ENCODE results near the gene SGIP1. TPM values are rescaled to one million over a fixed set of nuclear protein-coding genes. Genes with fewer than 3 reads are reported as not detected.
"Not testable (repeated sequence)": the region's sequence is repeated elsewhere in the genome, so short reads cannot be mapped to it uniquely, and the experiment has no call there.

The SGIP1 gene
- total RNA-seq, 1 donor from 2014 or later, result 34.1 TPM

DNA sequence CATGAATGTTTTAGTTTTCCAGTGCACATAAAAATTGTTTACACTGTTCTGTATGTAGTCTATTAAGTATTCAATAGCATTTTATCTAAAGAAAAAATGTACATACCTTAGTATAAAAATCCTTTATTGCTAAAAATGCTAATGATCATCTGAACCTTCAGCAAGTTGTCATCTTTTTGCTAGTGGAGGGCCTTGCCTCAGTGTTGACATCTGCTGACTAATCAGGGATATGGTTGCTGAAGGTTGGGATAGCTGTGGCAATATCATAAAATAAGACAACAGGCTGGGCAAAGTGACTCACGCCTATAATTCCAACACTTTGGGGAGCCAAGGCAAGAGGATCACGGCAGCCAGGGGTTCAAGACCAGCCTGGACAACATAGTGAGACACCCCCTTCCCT lies 227.3 kb downstream of the SGIP1 start:
- DNase-seq (ENCODE audit: low read depth in 2 of 2), result peak in 1 of 2 donors; percentile 41

DNA sequence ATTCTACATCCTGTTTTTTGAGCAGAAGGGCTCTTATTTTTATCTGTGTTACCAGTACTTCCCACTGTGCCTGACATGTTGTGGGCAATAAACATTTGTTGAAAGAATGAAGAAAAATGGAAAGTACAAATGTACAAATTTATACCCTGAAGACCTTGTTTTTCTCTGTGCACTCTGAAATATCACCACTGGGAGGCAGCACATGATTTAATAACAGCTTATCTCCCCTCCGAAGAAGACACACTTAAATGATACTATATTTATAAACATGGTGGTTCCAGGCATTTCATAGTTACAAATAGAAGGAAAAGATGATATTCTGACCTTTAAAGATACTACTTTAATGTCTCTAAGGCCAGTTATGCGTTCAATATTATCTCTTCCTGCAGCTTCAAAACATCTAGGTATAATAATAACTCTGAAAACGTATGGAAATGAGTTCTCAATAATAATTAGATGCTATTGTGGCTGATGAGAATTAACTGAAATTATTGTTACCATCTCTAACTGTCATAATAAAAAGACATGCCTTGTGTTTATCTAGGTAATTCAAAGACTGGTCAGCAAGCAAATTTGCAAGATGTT lies 231.1 kb downstream of the SGIP1 start:
- DNase-seq (ENCODE audit: low read depth in 2 of 2), result peak; percentile 69 to 81

DNA sequence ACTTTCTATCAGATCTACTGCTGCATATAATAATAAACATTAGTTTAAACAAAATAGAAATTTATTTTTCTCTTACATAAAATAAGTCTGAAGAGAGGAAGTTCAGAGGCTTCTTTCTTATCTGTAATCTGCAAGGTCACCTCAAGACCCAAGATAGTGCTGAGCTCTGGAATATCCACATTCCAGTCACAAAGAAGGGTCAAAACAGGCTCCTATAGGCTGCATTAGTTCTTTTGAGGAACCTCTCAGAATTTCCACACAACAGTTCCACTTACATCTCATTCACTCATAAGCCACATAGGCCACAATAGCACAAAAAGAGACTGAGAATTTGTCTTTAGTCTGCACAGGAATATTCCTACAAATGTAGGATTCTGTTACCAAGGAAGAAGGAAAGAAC lies 233.7 kb downstream of the SGIP1 start:
- no peak for DNase-seq (ENCODE audit: low read depth in 2 of 2)

DNA sequence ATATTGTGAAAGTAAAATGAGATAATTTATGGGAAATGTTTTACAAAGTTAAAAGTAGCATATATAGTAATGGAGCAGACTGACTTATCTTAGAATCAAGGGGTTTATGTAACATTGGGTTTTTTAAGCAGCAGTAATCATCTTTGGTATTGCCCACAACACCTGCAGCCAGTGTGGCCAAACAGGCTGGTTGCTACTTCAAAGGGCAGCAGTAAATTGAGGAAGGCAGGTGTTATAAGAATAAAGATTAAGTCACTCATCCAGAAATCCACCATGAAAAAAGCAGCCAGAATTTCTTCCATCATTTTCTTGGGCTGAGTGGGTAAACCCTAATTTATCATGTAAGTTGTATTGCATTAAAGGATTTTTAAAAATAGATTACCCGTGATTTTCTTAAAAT lies 235.0 kb downstream of the SGIP1 start:
- no peak for DNase-seq (ENCODE audit: low read depth in 2 of 2)

DNA sequence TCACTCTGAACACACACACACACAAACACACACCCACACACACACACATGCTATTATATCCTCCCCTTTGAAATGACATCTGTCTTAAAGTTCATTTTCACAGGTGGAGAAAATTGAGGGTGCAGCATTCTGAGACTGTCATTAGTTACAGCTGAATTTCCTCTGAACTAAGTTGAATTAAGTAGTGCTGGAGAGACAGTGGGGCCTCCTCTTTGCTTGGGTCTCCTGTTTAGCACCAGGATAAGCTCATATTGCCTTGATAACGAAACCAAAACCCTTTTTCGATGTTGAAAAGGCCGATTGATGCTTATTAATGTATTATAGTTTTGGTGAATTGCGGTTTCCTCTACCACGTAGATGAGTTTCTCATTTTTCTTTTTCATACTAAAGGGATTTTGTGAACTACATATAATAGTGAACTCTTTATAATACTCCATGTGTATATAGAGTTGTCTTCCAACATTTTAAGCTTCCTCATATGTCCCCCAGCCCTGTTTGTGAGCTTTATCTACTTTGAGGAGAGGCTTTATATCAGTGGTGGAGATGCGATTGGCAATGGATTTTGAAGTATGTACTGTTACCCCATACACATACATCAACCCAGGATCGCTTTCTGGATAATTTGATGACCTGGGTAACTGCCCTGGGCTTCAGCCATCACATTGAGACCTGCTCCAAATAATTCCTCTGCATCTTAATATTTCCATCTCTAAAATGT lies 235.7 kb downstream of the SGIP1 start:
- no peak for DNase-seq (ENCODE audit: low read depth in 2 of 2)

DNA sequence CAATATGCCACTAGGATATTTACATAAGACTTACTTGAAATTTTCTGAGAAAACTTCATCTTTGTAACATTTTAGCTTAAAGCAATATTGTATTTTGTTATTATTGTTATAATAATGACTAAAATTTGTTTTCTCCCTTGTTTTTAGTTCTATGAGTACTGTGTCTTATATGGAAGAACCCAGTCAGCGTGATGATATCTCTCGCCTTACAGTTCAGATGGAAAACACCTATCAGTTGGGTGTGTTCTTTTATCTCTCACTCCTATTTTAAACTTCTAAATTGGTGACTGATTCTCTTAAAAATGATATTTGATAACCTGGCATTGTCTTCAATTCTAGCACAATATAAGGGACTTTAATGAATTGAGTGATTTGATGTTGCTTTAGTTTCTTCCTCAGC lies 236.3 kb downstream of the SGIP1 start:
- no peak for DNase-seq (ENCODE audit: low read depth in 2 of 2)

DNA sequence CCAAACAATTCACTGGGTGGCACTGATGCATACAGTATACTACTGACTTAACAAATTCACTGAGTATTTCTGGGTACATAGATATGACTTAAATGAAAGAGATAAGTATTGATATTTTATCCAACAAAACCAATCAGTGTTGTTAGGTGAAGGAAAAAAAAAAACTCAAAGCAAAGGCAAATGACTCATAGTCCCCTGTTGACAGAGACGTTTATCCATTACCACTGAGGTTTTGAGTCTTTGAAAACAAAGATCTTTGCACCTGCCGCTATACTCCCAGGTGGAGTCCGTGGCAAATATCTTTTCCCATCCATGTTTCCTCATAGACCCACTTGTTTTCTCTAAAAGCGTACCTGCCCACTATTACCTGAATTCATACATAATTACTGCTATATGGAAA lies 236.7 kb downstream of the SGIP1 start:
- no peak for DNase-seq (ENCODE audit: low read depth in 2 of 2)

DNA sequence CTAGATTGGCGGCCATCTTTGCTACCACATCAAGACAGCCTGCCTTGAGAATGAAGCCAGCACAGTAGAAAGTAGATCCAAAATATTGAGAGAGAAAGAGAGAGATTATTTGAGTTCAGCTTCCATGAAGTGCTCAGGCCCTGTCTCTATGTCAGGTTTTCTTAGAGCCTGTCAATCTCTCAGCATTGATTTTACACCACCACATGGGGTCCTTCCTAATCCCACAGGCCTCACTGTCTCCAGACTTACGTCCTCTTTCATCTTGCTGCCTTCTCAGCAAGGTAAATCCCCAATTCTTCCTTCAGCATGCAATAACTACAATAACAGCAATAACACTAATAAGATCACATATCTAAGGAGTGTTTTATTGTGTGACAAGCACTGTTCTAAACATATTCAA lies 239.3 kb downstream of the SGIP1 start:
- DNase-seq (ENCODE audit: low read depth in 2 of 2), result no peak

DNA sequence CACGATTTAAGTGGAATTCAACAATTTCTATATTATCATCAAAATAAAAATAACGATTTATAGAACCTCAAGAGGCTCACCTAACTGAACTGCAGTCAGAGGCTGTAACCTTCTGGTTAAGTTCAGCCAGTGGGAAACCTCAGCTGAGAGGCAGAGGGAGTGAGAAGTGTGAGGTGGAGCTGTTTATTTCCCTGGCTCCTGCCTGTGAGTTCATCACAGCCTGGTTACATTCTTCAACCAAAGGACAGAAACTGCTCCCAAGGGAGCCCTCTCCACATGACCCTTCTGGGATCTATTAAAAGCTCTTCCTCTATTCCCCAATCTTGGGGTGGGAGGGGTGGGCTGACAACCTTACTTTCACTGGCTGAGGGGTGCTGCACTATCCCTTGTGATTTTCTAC lies 240.5 kb downstream of the SGIP1 start:
- DNase-seq (ENCODE audit: low read depth in 2 of 2), result no peak

DNA sequence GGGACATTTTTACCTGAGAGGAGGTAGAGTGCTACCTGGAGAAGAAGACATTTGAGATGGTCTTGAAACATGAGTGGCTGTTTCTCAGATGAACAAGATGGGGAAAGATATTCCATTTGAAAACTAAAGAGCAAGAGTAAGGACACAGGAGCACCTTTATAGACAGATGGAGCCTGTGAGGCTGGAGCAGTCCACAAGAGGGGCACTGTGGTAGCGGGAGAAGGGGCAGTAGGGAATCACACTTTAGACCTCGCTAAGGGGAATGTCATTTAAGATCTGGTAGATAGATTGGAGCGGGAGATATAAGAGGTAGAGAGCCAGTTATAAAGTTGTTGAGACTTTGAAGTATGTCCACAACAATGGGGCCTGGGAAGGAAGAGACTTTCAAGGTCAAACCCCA lies 241.7 kb downstream of the SGIP1 start:
- no peak for DNase-seq (ENCODE audit: low read depth in 2 of 2)

DNA sequence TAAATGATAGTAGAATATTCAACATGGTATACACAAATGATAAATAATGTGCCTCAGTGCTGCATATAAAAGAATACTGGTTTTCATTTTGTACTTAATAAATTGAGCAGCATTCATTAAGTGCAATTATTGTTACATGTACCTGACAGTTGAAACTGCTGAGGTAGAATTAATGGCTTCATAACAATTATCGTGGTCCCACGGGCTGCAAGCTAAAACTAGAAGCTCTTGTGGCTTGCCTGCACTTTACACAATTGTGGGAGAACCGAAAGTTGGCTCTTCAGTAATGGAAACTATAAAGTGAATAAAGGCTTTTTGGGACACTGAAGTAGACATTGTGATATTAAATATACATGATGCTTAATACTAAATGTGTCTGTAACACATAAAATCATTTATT lies 243.9 kb downstream of the SGIP1 start:
- DNase-seq (ENCODE audit: low read depth in 2 of 2), result no peak

DNA sequence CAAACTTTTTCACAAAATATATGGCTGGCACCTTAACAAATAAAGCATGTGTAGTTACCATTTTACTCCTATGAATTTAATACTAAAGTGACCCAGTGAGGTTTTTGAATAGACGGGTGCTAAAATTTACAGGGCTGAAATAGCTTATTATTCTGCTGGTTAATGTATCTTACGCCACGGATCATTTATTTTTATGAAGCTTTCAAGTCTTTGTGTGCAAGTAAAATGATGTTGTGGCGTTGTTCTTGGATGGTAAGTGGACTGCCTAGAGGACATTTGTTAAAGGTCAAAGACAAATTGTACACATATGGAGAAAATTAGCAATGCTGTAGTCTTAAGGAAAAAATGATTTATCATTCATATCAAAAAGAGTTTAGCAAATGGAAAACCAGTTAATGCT lies 244.3 kb downstream of the SGIP1 start:
- DNase-seq (ENCODE audit: low read depth in 2 of 2), result no peak

DNA sequence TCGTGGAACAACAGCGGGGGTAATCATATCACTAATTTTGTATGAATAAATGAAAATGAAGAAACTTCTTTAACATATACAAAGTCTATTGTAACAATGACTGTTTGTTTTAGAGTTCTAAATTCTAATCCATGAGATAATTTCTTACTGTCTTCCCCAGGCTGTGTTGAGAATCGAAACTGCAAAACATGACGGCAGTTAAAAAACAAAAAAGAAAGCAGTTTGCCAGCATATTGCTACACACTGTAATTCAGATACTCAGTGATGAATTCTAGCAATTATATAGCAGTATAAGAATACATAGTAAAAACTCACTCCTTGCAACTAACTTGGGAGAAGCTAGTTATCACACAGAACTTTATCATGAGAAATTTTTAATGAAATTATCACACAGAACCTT lies 245.0 kb downstream of the SGIP1 start:
- DNase-seq (ENCODE audit: low read depth in 2 of 2), result no peak

DNA sequence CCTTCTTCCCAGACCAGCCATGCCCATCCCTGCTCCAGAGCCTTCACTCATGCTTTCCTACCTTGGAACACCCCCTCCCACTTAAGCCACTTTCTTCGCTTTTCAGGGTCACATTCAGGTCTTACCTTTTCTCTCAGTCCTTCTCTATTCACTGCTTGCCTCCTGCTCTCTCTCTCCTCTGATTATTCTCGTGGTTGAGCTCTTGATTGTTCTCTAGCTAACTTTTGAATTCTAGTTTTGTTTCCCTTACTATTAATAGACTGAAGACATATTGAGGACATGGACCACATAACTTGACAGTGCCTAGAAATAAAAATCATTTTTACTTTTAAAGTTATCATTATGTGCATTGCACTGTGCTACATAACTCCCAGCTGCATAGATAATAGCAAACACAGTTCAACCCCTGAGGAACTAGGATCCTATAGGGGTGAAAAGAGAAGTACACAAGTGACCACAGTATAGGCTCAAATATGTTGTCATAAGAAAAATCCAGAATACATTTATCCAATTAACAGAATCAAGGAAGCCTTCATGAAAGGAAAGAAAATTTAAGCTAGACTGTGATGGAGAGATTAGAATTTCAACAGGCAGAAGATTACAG lies 245.6 kb downstream of the SGIP1 start:
- DNase-seq (ENCODE audit: low read depth in 2 of 2), result no peak

DNA sequence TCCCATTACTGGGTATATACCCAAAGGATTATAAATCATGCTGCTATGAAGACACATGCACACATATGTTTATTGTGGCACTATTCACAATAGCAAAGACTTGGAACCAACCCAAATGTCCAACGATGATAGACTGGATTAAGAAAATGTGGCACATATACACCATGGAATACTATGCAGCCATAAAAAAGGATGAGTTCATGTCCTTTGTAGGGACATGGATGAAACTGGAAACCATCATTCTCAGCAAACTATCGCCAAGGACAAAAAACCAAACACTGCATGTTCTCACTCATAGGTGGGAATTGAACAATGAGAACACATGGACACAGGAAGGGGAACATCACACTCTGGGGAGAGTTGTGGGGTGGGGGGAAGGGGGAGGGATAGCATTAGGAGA lies 251.8 kb downstream of the SGIP1 start:
- not testable (repeated sequence) for DNase-seq (ENCODE audit: low read depth in 2 of 2)

DNA sequence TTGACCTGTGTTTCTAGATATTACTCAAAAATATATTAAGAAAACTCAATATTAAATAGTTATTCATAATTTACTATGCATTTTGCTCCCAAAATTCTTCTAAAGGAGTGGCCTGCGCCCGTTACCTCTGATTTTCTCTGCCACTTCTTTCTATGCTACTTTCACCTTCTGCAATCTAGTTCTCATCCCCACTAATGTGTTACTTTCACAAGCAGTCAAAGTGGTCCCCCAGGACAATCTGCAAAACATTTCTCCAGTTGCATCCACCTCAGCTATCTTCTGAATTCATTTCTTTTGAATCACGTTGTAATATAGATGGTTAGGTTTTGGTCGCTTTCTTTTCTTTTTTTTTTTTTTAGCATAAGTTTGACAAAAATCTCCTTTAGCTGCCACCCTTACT lies 253.7 kb downstream of the SGIP1 start:
- no peak for DNase-seq (ENCODE audit: low read depth in 2 of 2)

DNA sequence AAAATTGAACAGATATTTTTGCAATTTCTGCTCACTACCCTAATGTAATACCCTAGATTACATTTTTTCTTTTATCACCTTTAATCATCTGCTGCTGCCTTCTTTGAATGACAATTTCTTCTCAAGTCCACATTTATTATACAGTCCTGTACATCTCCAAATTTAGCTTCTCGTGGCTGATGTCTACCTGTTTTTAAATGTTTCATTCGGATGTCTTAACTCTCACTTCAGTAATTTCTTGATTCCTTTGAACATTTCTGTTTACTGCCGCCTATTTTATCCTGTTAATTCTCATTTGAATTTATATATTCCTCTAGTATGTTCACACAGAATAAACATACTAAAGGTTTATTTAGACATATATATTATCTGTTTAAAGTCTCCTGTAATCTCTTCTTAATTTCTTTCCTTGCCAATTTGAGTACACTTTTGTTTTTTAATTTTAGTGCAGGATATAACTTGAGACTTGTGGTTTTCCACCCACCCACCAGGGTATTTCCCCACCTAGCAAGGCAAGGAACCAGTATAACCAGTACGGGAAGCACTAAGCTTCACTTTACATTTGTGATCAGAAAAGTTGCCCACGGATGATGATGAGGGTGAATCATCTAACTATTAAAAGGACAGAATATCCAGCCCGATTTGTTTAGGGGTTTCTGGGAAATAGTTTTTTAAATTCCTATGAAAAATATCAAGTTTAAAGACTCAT lies 254.4 kb downstream of the SGIP1 start:
- no peak for DNase-seq (ENCODE audit: low read depth in 2 of 2)

DNA sequence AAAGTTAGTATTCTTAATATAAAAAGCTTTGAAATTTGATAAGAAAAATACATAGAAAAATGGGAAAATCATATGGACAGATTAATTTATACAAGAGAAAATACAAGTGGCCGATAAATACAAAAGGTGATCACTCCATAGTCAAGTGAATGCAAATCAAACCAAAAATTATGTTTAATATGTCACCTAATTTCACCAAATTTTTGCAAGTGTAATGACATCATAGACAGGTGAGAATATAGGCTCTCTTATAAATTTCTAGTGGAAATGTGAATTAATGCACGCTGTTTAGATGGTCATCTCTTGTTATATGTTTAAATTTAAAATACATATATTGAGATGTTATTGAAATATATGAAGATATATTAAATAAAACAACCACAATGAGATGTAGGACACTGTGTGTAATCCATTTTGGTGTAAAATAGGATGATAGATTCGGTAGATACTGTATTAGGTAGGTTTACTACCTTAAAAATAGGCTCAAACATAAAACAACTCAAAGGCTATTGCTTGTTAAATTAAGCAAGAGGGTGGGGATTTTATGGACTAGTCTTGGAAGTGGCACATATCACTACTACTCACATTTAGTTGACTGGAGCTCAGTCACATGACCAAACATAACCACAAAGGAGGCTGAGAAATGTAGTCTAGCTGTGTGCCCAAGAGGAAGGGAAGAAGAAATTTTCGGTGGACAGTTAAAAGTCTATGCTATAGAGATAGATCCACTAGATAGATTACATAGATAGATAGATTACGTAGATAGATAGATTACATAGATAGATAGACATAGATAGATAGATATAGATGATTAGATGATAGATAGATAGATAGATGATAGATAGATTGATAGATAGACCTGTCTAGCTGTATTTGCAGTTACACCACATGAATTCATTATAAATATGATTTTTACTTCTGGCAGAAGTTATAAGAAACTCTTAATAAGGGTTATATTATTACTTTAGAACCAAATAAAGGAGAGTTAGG lies 258.0 kb downstream of the SGIP1 start:
- no peak for DNase-seq (ENCODE audit: low read depth in 2 of 2)

DNA sequence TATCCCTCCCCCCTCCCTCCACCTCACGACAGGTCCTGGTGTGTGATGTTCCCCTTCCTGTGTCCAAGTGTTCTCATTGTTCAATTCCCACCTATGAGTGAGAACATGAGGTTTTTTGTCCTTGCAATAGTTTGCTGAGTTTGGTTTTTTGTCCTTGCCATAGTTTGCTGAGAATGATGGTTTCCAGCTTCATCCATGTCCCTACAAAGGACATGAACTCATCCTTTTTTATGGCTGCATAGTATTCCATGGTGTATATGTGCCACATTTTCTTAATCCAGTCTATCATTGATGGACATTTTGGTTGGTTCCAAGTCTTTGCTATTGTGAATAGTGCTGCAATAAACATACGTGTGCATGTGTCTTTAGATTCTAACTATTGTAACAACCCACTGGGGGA lies 261.9 kb downstream of the SGIP1 start:
- DNase-seq (ENCODE audit: low read depth in 2 of 2), result not testable (repeated sequence)
